IMR-90 (cell line): Measurements from ENCODE around the gene FRY. TPM values are rescaled to one million over a fixed set of nuclear protein-coding genes. Genes with fewer than 3 reads are reported as not detected.

Source experiments
- ATAC-seq: fragments of 200-7000 bp; cut with Tn5 transposase; 2 replicates; pipeline ENCODE4 v1.9.1; 2020; ENCODE audit warnings: low read depth, mild to moderate bottlenecking, moderate library complexity
- BruUV-seq: library from RNA; stranded (reverse); fragments of 400-500 nt; replicated peaks from 2 replicates; lab custom pipeline; 2021; lab: Mats Ljungman, UMichigan
- CTCF ChIA-PET: fragments of 300-600 bp; formaldehyde crosslinking; extraction: SDS; loops from one replicate; lab custom pipeline; 2021; ENCODE audit warnings: antibody characterized with exemption; lab: Yijun Ruan, JAX
- POLR2A ChIA-PET: fragments of 300-600 bp; sonication (Branson Sonifier 250); formaldehyde crosslinking; loops from one replicate; lab custom pipeline; 2022; ENCODE audit warnings: antibody characterized with exemption; ENCODE audit not compliant: unreplicated experiment; lab: Charles Lee
- DNase-seq: peaks from one replicate; pipeline ENCODE4 v3.0.0; 2013
- H2AFZ ChIP-seq: replicated peaks from 2 replicates; pipeline ENCODE3; 2013; ENCODE audit warnings: low read length, mild to moderate bottlenecking; ENCODE audit not compliant: poor library complexity
- H2AK5ac ChIP-seq: 2 replicates; pipeline ENCODE4 v1.6.1; 2013; ENCODE audit warnings: low read depth, low read length, inconsistent platforms
- H2AK9ac ChIP-seq: replicated peaks from 2 replicates; pipeline ENCODE3; 2013; ENCODE audit warnings: mild to moderate bottlenecking, low read depth, low read length, moderate library complexity; ENCODE audit not compliant: poor library complexity
- H2BK120ac ChIP-seq: 2 replicates; pipeline ENCODE4 v1.6.1; 2013; ENCODE audit warnings: low read depth, low read length, inconsistent platforms
- H2BK15ac ChIP-seq: 3 replicates; pipeline ENCODE4 v1.6.1; 2013; ENCODE audit warnings: low read depth, low read length, inconsistent platforms
- H2BK20ac ChIP-seq: 2 replicates; pipeline ENCODE4 v1.6.1; 2013; ENCODE audit warnings: low read depth, mild to moderate bottlenecking, inconsistent platforms, low read length, moderate library complexity
- H2BK5ac ChIP-seq: 2 replicates; pipeline ENCODE4 v1.6.1; 2013; ENCODE audit warnings: mild to moderate bottlenecking, low read depth, low read length, inconsistent platforms; ENCODE audit not compliant: poor library complexity, severe bottlenecking
- H3K14ac ChIP-seq: replicated peaks from 2 replicates; pipeline ENCODE4 v1.6.1; 2013; ENCODE audit warnings: low read depth, low read length, inconsistent platforms
- H3K18ac ChIP-seq: 2 replicates; pipeline ENCODE4 v1.6.1; 2013; ENCODE audit warnings: low read depth, low read length, control low read depth
- H3K23ac ChIP-seq: 2 replicates; pipeline ENCODE4 v1.6.1; 2013; ENCODE audit warnings: low read depth, low read length, inconsistent platforms
- H3K27ac ChIP-seq: 2 replicates; pipeline ENCODE4 v1.5.1; 2013; ENCODE audit warnings: mild to moderate bottlenecking, control low read depth, low read length; ENCODE audit not compliant: insufficient read depth
- H3K27me3 ChIP-seq: 2 replicates; pipeline ENCODE4 v1.6.1; 2013; ENCODE audit warnings: low read length; ENCODE audit not compliant: control insufficient read depth, insufficient read depth
- H3K36me3 ChIP-seq: 2 replicates; pipeline ENCODE4 v1.6.1; 2013; ENCODE audit warnings: low read length, mixed read lengths; ENCODE audit not compliant: control insufficient read depth, insufficient read depth
- H3K4ac ChIP-seq: 2 replicates; pipeline ENCODE4 v1.6.1; 2013; ENCODE audit warnings: low read depth, low read length, inconsistent platforms
- H3K4me1 ChIP-seq: 2 replicates; pipeline ENCODE4 v1.6.1; 2013; ENCODE audit warnings: low read length, mixed read lengths; ENCODE audit not compliant: control insufficient read depth, insufficient read depth
- H3K4me2 ChIP-seq: 2 replicates; pipeline ENCODE4 v1.6.1; 2013; ENCODE audit warnings: low read depth, mild to moderate bottlenecking, control low read depth, low read length, moderate library complexity
- H3K4me3 ChIP-seq: 2 replicates; pipeline ENCODE4 v1.5.1; 2013; ENCODE audit warnings: low read depth, mild to moderate bottlenecking, control low read depth, low read length, moderate library complexity; ENCODE audit not compliant: insufficient read depth
- H3K56ac ChIP-seq: 2 replicates; pipeline ENCODE4 v1.6.1; 2013; ENCODE audit warnings: low read length, inconsistent platforms; ENCODE audit not compliant: insufficient read depth; ENCODE audit errors: extremely low read depth
- H3K79me1 ChIP-seq, 2 experiments: 2 replicates each; pipeline ENCODE4 v1.6.1; 2013; ENCODE audit warnings: low read length in 2 of 2, inconsistent platforms in 1 of 2, low read depth in 1 of 2
- H3K9ac ChIP-seq: 2 replicates; pipeline ENCODE4 v1.6.1; 2013; ENCODE audit warnings: low read depth, low read length, control low read depth
- H3K9me1 ChIP-seq: 2 replicates; pipeline ENCODE4 v1.6.1; 2013; ENCODE audit warnings: low read length, inconsistent platforms; ENCODE audit not compliant: insufficient read depth
- H3K9me3 ChIP-seq: 2 replicates; pipeline ENCODE4 v1.6.1; 2013; ENCODE audit warnings: low read length; ENCODE audit not compliant: control insufficient read depth, insufficient read depth
- H4K20me1 ChIP-seq: 2 replicates; pipeline ENCODE4 v1.6.1; 2013; ENCODE audit warnings: low read length, inconsistent platforms; ENCODE audit not compliant: insufficient read depth
- H4K5ac ChIP-seq: 2 replicates; pipeline ENCODE4 v1.6.1; 2013; ENCODE audit warnings: mild to moderate bottlenecking, low read depth, low read length, control low read depth
- H4K8ac ChIP-seq, 2 experiments: 2 replicates each; pipeline ENCODE4 v1.6.1; 2013; ENCODE audit warnings: low read depth in 2 of 2, low read length in 2 of 2, control low read depth in 1 of 2, inconsistent platforms in 1 of 2
- H4K91ac ChIP-seq: 2 replicates; pipeline ENCODE4 v1.6.1; 2013; ENCODE audit warnings: low read depth, low read length, inconsistent platforms; ENCODE audit not compliant: insufficient read depth
- CEBPB ChIP-seq: IDR thresholded peaks from 2 replicates; pipeline ENCODE4 v1.6.1; 2012; ENCODE audit warnings: low read depth, low read length, improper control_type of control experiment
- CHD1 ChIP-seq: IDR thresholded peaks from 2 replicates; pipeline ENCODE4 v1.6.1; 2012; ENCODE audit warnings: low read depth, low read length, improper control_type of control experiment
- FOS ChIP-seq: fragments of 150-350 bp; IDR thresholded peaks from 2 replicates; pipeline ENCODE4 v1.6.1; 2016; ENCODE audit warnings: low read depth, low read length
- MAZ ChIP-seq: IDR thresholded peaks from 2 replicates; pipeline ENCODE4 v1.6.1; 2012; ENCODE audit warnings: low read depth, mild to moderate bottlenecking, low read length, improper control_type of control experiment, moderate library complexity, borderline replicate concordance
- NFE2L2 ChIP-seq: fragments of 150-350 bp; IDR thresholded peaks from 2 replicates; pipeline ENCODE4 v1.6.1; 2016; ENCODE audit warnings: low read depth, mild to moderate bottlenecking, low read length
- POLR2A ChIP-seq: IDR thresholded peaks from 2 replicates; pipeline ENCODE4 v1.6.1; 2012; ENCODE audit warnings: mild to moderate bottlenecking, low read depth, low read length
- RFX5 ChIP-seq: IDR thresholded peaks from 2 replicates; pipeline ENCODE4 v1.8.0; 2012; ENCODE audit warnings: low read depth, mild to moderate bottlenecking, low read length, moderate library complexity
- WGBS, 2 experiments: methylation state at CpG; one replicate each; pipeline versions ENCODE4 v1.1.5 to v1.1.7; 2013; ENCODE audit warnings: missing lambda C conversion rate in 2 of 2; ENCODE audit not compliant: insufficient read length in 1 of 2; ENCODE audit errors: extremely low coverage in 2 of 2; 5-methylcytosine and 5-hydroxymethylcytosine counted together
- dilution Hi-C: fragments of 300-500 bp; cut with HindIII; formaldehyde crosslinking; loops from one replicate; pipeline ENCODE4 v1.14.3; 2018; ENCODE audit warnings: low sequenced_read_pairs; ENCODE audit not compliant: unreplicated experiment
- in situ Hi-C: fragments of 300-500 bp; cut with MboI; formaldehyde crosslinking; loops from 3 replicates; pipeline ENCODE4 v1.14.3; 2019; ENCODE audit warnings: low sequenced_read_pairs, inconsistent platforms, mixed read lengths
- intact Hi-C: fragments of 100-400 bp; cut with micrococcal nuclease; formaldehyde crosslinking; loops from 2 replicates; pipeline ENCODE4 v1.10.0; 2022
- polyA plus RNA-seq, 3 experiments: library from polyadenylated mRNA; depleted of rRNA; stranded (reverse); fragments of >200 nt; gene quantifications; 2 replicates each; pipeline ENCODE4 v1.2.3, GENCODE V29; 2012; ENCODE audit warnings: low replicate concordance in 1 of 3
- total RNA-seq: library from RNA; depleted of rRNA; stranded (reverse); fragments of >200 nt; gene quantifications from 2 replicates; pipeline ENCODE4 v1.2.3, GENCODE V29; 2012
- TF ChIP-seq, protein P1 (sequence below): conservative IDR thresholded peaks from 2 replicates; pipeline ENCODE4 v1.5.1; 2012; ENCODE audit warnings: mild to moderate bottlenecking, low read depth, low read length, improper control_type of control experiment

Gene FRY
- total and polyA plus RNA-seq, 2 of the 4 experiments (the other 2 are of a cell fraction), result 3.0 to 4.8 TPM

DNA sequence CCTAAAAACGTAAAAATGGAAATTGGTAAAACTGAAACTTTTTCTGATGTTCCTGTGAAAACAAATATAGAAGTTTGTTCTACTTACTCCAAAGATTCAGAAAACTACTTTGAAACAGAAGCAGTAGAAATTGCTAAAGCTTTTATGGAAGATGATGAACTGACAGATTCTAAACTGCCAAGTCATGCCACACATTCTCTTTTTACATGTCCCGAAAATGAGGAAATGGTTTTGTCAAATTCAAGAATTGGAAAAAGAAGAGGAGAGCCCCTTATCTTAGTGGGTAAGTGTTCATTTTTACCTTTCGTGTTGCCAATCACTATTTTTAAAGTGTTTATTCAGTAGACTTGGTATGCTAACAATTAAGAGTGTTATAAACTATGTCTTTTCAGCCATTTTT lies 309.3 kb downstream of the FRY start:
- POLR2A ChIA-PET, result no interaction called here
- CTCF ChIA-PET, result interaction anchor here (0.5 kb wide), 1 partner anchor 197 kb away, joined by 3 read pairs; no protein-coding TSS in a partner anchor
- Histone ChIP-seq H2BK120ac (no peak overlapping the region), H3K36me3 (0 out of 2 replicates have a peak, but pooled peaks cover under 1% of the 10 kb centered on the region), H3K4me2 (no peak overlapping the region), H4K8ac (no peak overlapping the region), H3K9me3 (no peaks in the 10 kb centered on the region), H3K27ac (no peak overlapping the region), H3K56ac (no peak overlapping the region), H2BK5ac (no peak overlapping the region), H2AFZ (no peak overlapping the region), H3K27me3 (no peaks in the 10 kb centered on the region), H3K4me1 (no peaks in the 10 kb centered on the region), H2BK20ac (no peak overlapping the region), H3K4ac (no peak overlapping the region), H2AK9ac (no peak overlapping the region), H4K5ac (no peak overlapping the region), H2BK15ac (no peak overlapping the region), H2AK5ac (no peak overlapping the region), H3K9ac (no peak overlapping the region), H3K79me1 (no peaks in the 10 kb centered on the region), H3K14ac (0 out of 2 replicates have a peak overlapping the region, but pooled peaks have one; percentile 6), H4K20me1 (no peaks in the 10 kb centered on the region), H3K23ac (no peak overlapping the region), H3K4me3 (no peak overlapping the region), H3K18ac (no peak overlapping the region), H3K9me1 (no peaks in the 10 kb centered on the region), H4K91ac (no peak overlapping the region)
- DNase-seq (no peak), ATAC-seq (no peak)
- no TSS peak for BruUV-seq
- dilution Hi-C loops, result no loop called here
- no peak for TF ChIP-seq FOS
- TF ChIP-seq CEBPB, result no peak
- peak; percentile 65; the same call in 1 of the 2 replicates for TF ChIP-seq NFE2L2
- no peak for TF ChIP-seq POLR2A
- no peak for TF ChIP-seq MAZ
- TF ChIP-seq CHD1, result no peak
- TF ChIP-seq, protein P1, sequence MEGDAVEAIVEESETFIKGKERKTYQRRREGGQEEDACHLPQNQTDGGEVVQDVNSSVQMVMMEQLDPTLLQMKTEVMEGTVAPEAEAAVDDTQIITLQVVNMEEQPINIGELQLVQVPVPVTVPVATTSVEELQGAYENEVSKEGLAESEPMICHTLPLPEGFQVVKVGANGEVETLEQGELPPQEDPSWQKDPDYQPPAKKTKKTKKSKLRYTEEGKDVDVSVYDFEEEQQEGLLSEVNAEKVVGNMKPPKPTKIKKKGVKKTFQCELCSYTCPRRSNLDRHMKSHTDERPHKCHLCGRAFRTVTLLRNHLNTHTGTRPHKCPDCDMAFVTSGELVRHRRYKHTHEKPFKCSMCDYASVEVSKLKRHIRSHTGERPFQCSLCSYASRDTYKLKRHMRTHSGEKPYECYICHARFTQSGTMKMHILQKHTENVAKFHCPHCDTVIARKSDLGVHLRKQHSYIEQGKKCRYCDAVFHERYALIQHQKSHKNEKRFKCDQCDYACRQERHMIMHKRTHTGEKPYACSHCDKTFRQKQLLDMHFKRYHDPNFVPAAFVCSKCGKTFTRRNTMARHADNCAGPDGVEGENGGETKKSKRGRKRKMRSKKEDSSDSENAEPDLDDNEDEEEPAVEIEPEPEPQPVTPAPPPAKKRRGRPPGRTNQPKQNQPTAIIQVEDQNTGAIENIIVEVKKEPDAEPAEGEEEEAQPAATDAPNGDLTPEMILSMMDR, result no peak
- no peak for TF ChIP-seq RFX5
- no CpG with 5 or more reads among the region's 3 CpGs for WGBS, 2 experiments
- in situ Hi-C loops, result no loop called here
- intact Hi-C loops, result no loop called here
